Measurements from ENCODE around the gene PSEN1.

PSEN1 gene

GRCh38 chr14:73249108-73249507 lies 112.8 kb downstream of the PSEN1 start:
- no peak for TF ChIP-seq JUND (IDR thresholded peaks at IDR 0.05; ENCODE audit: low read depth)
- no peak for DNase-seq (ENCODE audit: low read depth in 1 of 2, low spot score in 1 of 2)
- in situ Hi-C loops (cut with HindIII; ENCODE audit: low pct_unique_long_range_greater_than_20kb, low sequenced_read_pairs) = no loop called here

GRCh38 chr14:73249564-73250316 lies 113.4 kb downstream of the PSEN1 start:
- in situ Hi-C loops (cut with HindIII; ENCODE audit: low pct_unique_long_range_greater_than_20kb, low sequenced_read_pairs) = no loop called here
- no peak for DNase-seq (ENCODE audit: low read depth in 1 of 2, low spot score in 1 of 2)
- no peak for TF ChIP-seq JUND (IDR thresholded peaks at IDR 0.05; ENCODE audit: low read depth)

- no peak for TF ChIP-seq JUND (IDR thresholded peaks at IDR 0.05; ENCODE audit: low read depth)
- in situ Hi-C loops (cut with HindIII; ENCODE audit: low pct_unique_long_range_greater_than_20kb, low sequenced_read_pairs) = no loop called here
- DNase-seq (ENCODE audit: low read depth in 1 of 2, low spot score in 1 of 2) = no peak
Observed at GRCh38 chr14:73250317-73250713, 114.0 kb downstream of the PSEN1 start.

GRCh38 chr14:73250781-73251500 lies 114.6 kb downstream of the PSEN1 start:
- in situ Hi-C loops (cut with HindIII; ENCODE audit: low pct_unique_long_range_greater_than_20kb, low sequenced_read_pairs) = no loop called here
- DNase-seq (ENCODE audit: low read depth in 1 of 2, low spot score in 1 of 2) = peak in 1 of 2 experiments; percentile 35
- TF ChIP-seq JUND (IDR thresholded peaks at IDR 0.05; ENCODE audit: low read depth) = no peak

GRCh38 chr14:73251516-73252215 lies 115.4 kb downstream of the PSEN1 start:
- TF ChIP-seq JUND (IDR thresholded peaks at IDR 0.05; ENCODE audit: low read depth) = no peak
- in situ Hi-C loops (cut with HindIII; ENCODE audit: low pct_unique_long_range_greater_than_20kb, low sequenced_read_pairs) = no loop called here
- DNase-seq (ENCODE audit: low read depth in 1 of 2, low spot score in 1 of 2) = no peak

GRCh38 chr14:73252491-73253322 lies 116.4 kb downstream of the PSEN1 start:
- TF ChIP-seq JUND (IDR thresholded peaks at IDR 0.05; ENCODE audit: low read depth) = no peak
- DNase-seq (ENCODE audit: low read depth in 1 of 2, low spot score in 1 of 2) = no peak
- in situ Hi-C loops (cut with HindIII; ENCODE audit: low pct_unique_long_range_greater_than_20kb, low sequenced_read_pairs) = no loop called here

GRCh38 chr14:73253323-73253610 lies 117.0 kb downstream of the PSEN1 start:
- no peak for DNase-seq (ENCODE audit: low read depth in 1 of 2, low spot score in 1 of 2)
- in situ Hi-C loops (cut with HindIII; ENCODE audit: low pct_unique_long_range_greater_than_20kb, low sequenced_read_pairs) = no loop called here
- no peak for TF ChIP-seq JUND (IDR thresholded peaks at IDR 0.05; ENCODE audit: low read depth)

- TF ChIP-seq JUND (IDR thresholded peaks at IDR 0.05; ENCODE audit: low read depth) = no peak
- in situ Hi-C loops (cut with HindIII; ENCODE audit: low pct_unique_long_range_greater_than_20kb, low sequenced_read_pairs) = no loop called here
- DNase-seq (ENCODE audit: low read depth in 1 of 2, low spot score in 1 of 2) = no peak
Observed at GRCh38 chr14:73253721-73254120, 117.4 kb downstream of the PSEN1 start.

- in situ Hi-C loops (cut with HindIII; ENCODE audit: low pct_unique_long_range_greater_than_20kb, low sequenced_read_pairs) = no loop called here
- no peak for TF ChIP-seq JUND (IDR thresholded peaks at IDR 0.05; ENCODE audit: low read depth)
- DNase-seq (ENCODE audit: low read depth in 1 of 2, low spot score in 1 of 2) = no peak
Observed at GRCh38 chr14:73254247-73255004, 118.1 kb downstream of the PSEN1 start.

GRCh38 chr14:73255005-73255400 lies 118.7 kb downstream of the PSEN1 start:
- no peak for DNase-seq (ENCODE audit: low read depth in 1 of 2, low spot score in 1 of 2)
- in situ Hi-C loops (cut with HindIII; ENCODE audit: low pct_unique_long_range_greater_than_20kb, low sequenced_read_pairs) = no loop called here
- no peak for TF ChIP-seq JUND (IDR thresholded peaks at IDR 0.05; ENCODE audit: low read depth)

GRCh38 chr14:73255693-73256225 lies 119.5 kb downstream of the PSEN1 start:
- TF ChIP-seq JUND (IDR thresholded peaks at IDR 0.05; ENCODE audit: low read depth) = no peak
- in situ Hi-C loops (cut with HindIII; ENCODE audit: low pct_unique_long_range_greater_than_20kb, low sequenced_read_pairs) = no loop called here
- DNase-seq (ENCODE audit: low read depth in 1 of 2, low spot score in 1 of 2) = no peak

Measured in T47D (cell line).